Heart right ventricle (tissue), 16 donors: Measurements from ENCODE around the gene TGFB3. TPM values are rescaled to one million over a fixed set of nuclear protein-coding genes. Genes with fewer than 3 reads are reported as not detected.
A peak's percentile ranks its signal among the peaks of the same experiment; 100 is the strongest.

ENCODE experiments used
- ATAC-seq, 8 donors: fragments of 200-7000 bp; cut with Tn5 transposase; one replicate each; pipeline ENCODE4 v1.9.1; 2020; ENCODE audit warnings: mild to moderate bottlenecking in 8 of 8, moderate library complexity in 8 of 8, moderate number of reproducible peaks in 1 of 8
- DNase-seq, 2 donors: peaks; one replicate each; pipeline ENCODE4 v3.0.0-alpha.2; 2020
- H3K27ac ChIP-seq, 10 donors: fragments of 200-600 bp; sonication (generic) in 2 of 10; one replicate each; pipeline versions ENCODE4 v1.5.0 to v1.8.0; 2020 to 2022; ENCODE audit warnings: mild to moderate bottlenecking in 3 of 10
- H3K27me3 ChIP-seq, 7 donors: fragments of 200-600 bp; one replicate each; pipeline ENCODE4 v1.8.0; 2021 to 2022; ENCODE audit warnings: mild to moderate bottlenecking in 2 of 7
- H3K36me3 ChIP-seq, 9 donors: fragments of 200-600 bp; sonication (generic) in 1 of 9; one replicate each; pipeline versions ENCODE4 v1.5.0 to v1.8.0; 2020 to 2022; ENCODE audit warnings: mild to moderate bottlenecking in 2 of 9
- H3K4me1 ChIP-seq, 9 donors: fragments of 200-600 bp; sonication (generic) in 1 of 9; one replicate each; pipeline versions ENCODE4 v1.5.0 to v1.8.0; 2020 to 2022; ENCODE audit warnings: mild to moderate bottlenecking in 4 of 9
- H3K4me3 ChIP-seq, 10 donors: fragments of 200-600 bp; sonication (generic) in 2 of 10; one replicate each; pipeline versions ENCODE4 v1.5.0 to v1.8.0; 2020 to 2022; ENCODE audit warnings: mild to moderate bottlenecking in 7 of 10, moderate library complexity in 2 of 10
- H3K9me3 ChIP-seq, 11 donors: fragments of 200-600 bp in 10 of 11; sonication (generic) in 2 of 11; one replicate each; pipeline versions ENCODE4 v1.5.0 to v1.8.0; 2013 to 2022; ENCODE audit warnings: mild to moderate bottlenecking in 2 of 11, control low read depth in 1 of 11, moderate library complexity in 1 of 11
- WGBS, 2 donors: extraction: QIAGEN DNeasy Blood & Tissue Kit; methylation state at CpG; one replicate each; pipeline ENCODE4 v1.1.7; 2013; ENCODE audit warnings: inconsistent platforms in 1 of 2; 5-methylcytosine and 5-hydroxymethylcytosine counted together
- intact Hi-C, 10 donors: fragments of 100-400 bp; cut with DNase I; formaldehyde crosslinking; loops; one replicate each; pipeline versions ENCODE4 v1.11.1 to v1.14.2; 2022
- polyA plus RNA-seq, 2 donors: library from polyadenylated mRNA; stranded (reverse); fragments of 200-250 nt; gene quantifications; one replicate each; pipeline ENCODE4 v1.2.3, GENCODE V29; 2013
- total RNA-seq, 10 donors: library from RNA; stranded (reverse); fragmentation: NEBNext Ultra II Directional in 3 of 10; extraction: Animal tissue kit (Norgen Biotek cat#: 25700) in 3 of 10; gene quantifications; one replicate each; pipeline versions ENCODE4 v1.2.1 to v1.2.4, GENCODE V29; 2021 to 2023
- TF ChIP-seq, protein P1 (sequence below), 9 donors: fragments of 200-600 bp; sonication (generic) in 2 of 9; IDR thresholded peaks; one replicate each; pipeline versions ENCODE4 v1.5.0 to v1.8.0; 2021 to 2022; ENCODE audit warnings: antibody characterized with exemption in 9 of 9, mild to moderate bottlenecking in 5 of 9, moderate library complexity in 1 of 9
- donor health status: Arrhythmogenic right ventricular cardiomyopathy.
- donor health status: ischemic (EF 13 %, LVEDD 7.1; RV severe dilation, severe dysfunction).
- donor health status: healthy with polysubstance abuse.
- donor health status: DM: no; HTN: yes; CAD: no.
- donor health status: DM: no; HTN: no; CAD: no.
- donor health status: ischemic (EF 25% LVEDD 6.9; RV normal size, moderate dysfunction).
- donor health status: ischemic (EF 25% LVEDD 5.7; RV mildly dilated, moderate dysfunction).
- donor health status: healthy.
- donor health status: DM: yes; HTN: yes; CAD: no.
- donor health status: Ischemic cardiomyopathy.
- donor health status: ischemic (EF 35%, LVEDD 5.7; RV mildly dilated, moderate dysfunction).
- donor health status: nonischemic (EF 11% LVEDD 7.7; RV severe dilation, severe dysfunction).
- donor health status: DM: yes; HTN: yes; CAD: no.
- donor health status: PGD.
- donor health status: ischemic (EF 29% LVEDD 5.4; RV normal size, mild dysfunction).
- donor health status: nonischemic (EF 23%, LVEDD 6.1; RV moderate dilation, normal function).

Gene TGFB3
- total and polyA plus RNA-seq, 12 donors = 9.9 to 37.8 (median 22.6) TPM

DNA sequence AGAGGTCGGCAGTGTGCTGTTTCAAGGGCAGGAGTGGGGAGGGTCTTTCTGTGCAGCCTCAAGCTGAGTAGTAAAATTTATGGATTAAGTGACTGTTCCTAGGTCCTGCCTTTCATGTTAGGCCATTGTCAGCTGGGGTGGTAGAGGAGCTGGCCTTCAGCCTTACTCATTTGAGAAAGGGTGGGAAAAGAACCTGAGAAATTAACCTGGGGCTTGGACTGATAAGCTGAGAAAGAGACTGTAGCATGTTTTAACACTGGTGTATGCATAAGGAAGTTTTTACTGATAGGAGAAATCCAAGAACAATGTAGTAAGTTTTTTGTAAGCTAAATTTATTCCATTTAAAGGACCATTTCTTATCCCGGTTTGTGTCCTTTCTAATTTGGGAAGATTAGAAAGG, 24.5 kb upstream of the TGFB3 start:
- Histone ChIP-seq H3K27me3 (no peaks in the 10 kb centered on the region), H3K4me1 (peaks cover 0 to 3% (median 0%) of the 10 kb centered on the region in 9 donors), H3K36me3 (peaks cover 0 to 100% (median 33%) of the 10 kb centered on the region in 9 donors), H3K4me3 (no peak overlapping the region), H3K9me3 (peaks cover 0 to 19% (median 8%) of the 10 kb centered on the region in 11 donors), H3K27ac (no peak overlapping the region)
- TF ChIP-seq, protein P1, sequence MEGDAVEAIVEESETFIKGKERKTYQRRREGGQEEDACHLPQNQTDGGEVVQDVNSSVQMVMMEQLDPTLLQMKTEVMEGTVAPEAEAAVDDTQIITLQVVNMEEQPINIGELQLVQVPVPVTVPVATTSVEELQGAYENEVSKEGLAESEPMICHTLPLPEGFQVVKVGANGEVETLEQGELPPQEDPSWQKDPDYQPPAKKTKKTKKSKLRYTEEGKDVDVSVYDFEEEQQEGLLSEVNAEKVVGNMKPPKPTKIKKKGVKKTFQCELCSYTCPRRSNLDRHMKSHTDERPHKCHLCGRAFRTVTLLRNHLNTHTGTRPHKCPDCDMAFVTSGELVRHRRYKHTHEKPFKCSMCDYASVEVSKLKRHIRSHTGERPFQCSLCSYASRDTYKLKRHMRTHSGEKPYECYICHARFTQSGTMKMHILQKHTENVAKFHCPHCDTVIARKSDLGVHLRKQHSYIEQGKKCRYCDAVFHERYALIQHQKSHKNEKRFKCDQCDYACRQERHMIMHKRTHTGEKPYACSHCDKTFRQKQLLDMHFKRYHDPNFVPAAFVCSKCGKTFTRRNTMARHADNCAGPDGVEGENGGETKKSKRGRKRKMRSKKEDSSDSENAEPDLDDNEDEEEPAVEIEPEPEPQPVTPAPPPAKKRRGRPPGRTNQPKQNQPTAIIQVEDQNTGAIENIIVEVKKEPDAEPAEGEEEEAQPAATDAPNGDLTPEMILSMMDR (IDR thresholded peaks at IDR 0.05) = no peak
- ATAC-seq (no peak), DNase-seq (no peak)
- 79 to 96% methylated on average over 2 of the region's 2 CpGs for WGBS, 2 donors
- intact Hi-C loops = no loop called here

DNA sequence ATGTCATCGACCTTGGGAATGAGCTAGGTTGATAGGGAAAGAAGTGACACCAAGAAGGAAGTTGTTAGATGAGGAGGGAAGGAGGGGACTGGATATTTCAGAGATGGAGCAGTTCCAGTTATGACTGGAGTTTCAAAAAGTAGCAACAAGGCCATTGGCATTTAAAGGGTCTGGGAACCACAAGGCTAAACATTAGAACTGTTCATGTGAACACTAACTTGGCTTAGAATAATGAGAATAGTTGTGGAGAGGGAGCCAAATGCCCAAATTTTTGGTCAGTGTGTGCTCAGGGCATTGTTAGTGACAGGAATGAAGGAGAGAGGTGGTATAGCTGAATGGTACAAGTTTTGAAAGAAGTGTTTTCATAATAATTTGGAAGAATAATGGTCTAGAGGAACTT, 20.6 kb upstream of the TGFB3 start:
- Histone ChIP-seq H3K27ac (no peak overlapping the region), H3K4me3 (no peak overlapping the region), H3K27me3 (no peaks in the 10 kb centered on the region), H3K4me1 (peaks cover 0 to 15% (median 0%) of the 10 kb centered on the region in 9 donors), H3K9me3 (peaks cover 0 to 19% (median 8%) of the 10 kb centered on the region in 11 donors), H3K36me3 (peaks cover 0 to 98% (median 39%) of the 10 kb centered on the region in 9 donors)
- no peak for DNase-seq
- 95 to 100% methylated on average over 1 of the region's 1 CpG for WGBS, 2 donors
- intact Hi-C loops = no loop called here
- TF ChIP-seq, protein P1 (IDR thresholded peaks at IDR 0.05) = no peak
- no peak for ATAC-seq

DNA sequence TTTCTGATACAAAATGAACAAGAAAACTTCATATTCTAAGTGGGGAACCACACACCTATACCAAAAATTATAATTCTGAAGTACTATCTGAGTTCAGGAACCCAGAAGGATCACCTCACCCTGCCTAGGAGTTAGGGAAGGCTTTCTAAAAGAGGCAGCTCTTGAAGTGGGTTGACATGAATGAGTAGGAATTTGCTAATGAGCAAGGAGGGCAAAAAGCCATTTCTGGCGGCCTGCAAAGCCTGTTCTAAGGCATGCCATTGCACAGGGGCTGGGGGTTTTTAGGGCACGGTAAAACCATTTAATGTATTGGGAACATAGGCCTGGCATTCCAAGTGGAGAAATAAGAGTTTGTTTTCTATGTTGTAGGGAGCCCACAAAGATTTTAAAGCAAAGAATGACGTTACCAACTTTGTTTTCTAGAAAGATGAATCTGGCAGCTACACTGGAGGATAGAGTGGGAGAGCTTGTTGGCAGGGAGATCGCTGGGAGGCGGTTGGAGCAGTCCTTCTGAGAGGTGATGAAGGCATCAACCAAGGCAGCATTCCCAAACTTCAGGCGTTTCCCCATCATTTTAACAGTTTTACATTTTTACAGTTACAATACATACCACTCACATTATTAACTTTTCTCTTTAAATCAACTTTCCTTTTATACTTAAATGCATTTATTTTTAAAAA, 17.9 kb upstream of the TGFB3 start:
- Histone ChIP-seq H3K27ac (peak overlapping the region in 5 of 10 donors; percentile 2 to 65 (median 33)), H3K4me1 (peaks cover 2 to 34% (median 18%) of the 10 kb centered on the region in 9 donors), H3K27me3 (no peaks in the 10 kb centered on the region), H3K36me3 (peaks cover 0 to 88% (median 24%) of the 10 kb centered on the region in 9 donors), H3K9me3 (peaks cover 0 to 12% (median under 1%) of the 10 kb centered on the region in 11 donors), H3K4me3 (no peak overlapping the region)
- no peak for DNase-seq
- no peak for ATAC-seq
- intact Hi-C loops = no loop called here
- 74 to 77% methylated on average over 6 of the region's 6 CpGs for WGBS, 2 donors
- TF ChIP-seq, protein P1 (IDR thresholded peaks at IDR 0.05) = no peak

DNA sequence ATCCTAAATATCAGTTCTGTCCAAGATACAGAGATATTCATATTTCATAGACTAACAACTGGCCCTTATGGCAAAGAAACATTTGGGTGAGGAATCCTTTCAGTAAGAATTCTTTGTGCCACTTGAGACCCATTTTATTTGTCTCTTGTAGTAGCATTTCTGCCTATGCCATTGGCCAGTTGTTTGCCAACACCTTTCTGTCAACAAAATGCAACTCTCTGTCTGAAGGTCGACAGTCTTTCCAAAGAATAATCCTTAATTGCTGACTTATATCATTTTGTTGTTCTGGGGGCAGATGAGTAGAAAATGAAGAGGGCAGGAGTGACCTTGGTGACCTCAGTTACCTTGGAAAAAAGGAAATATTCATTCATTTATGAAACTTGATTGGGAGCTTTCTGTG, 14.7 kb upstream of the TGFB3 start:
- no peaks in the 10 kb centered on the region for H3K27me3 ChIP-seq

More for the DNA sequence above, 14.7 kb upstream of the TGFB3 start:
- 94 to 95% methylated on average over 1 of the region's 1 CpG for whole genome bisulfite sequencing, 2 donors
- peaks cover 2 to 63% (median 31%) of the 10 kb centered on the region in 9 donors for H3K4me1 ChIP-seq
- peak overlapping the region in 6 of 10 donors; percentile 68 to 89 (median 87) for H3K27ac ChIP-seq
- no peaks in the 10 kb centered on the region for H3K9me3 ChIP-seq
- ATAC-seq (no peak), DNase-seq (no peak)
- intact Hi-C loops = no loop called here
- TF ChIP-seq, protein P1 (IDR thresholded peaks at IDR 0.05) = no peak
- peaks cover 0 to 85% (median 10%) of the 10 kb centered on the region in 9 donors for H3K36me3 ChIP-seq
- no peak overlapping the region for H3K4me3 ChIP-seq
